WTC11 (cell line): ENCODE measurements around the gene NUF2. TPM values are rescaled to one million over a fixed set of nuclear protein-coding genes. Genes with fewer than 3 reads are reported as not detected.

Source experiments
- ATAC-seq: fragments of 200-7000 bp; cut with Tn5 transposase; 2 replicates; pipeline ENCODE4 v1.10.0; 2021; ENCODE audit warnings: mild to moderate bottlenecking, moderate library complexity
- CTCF ChIA-PET: fragments of 300-600 bp; sonication (Branson Sonifier 250); formaldehyde crosslinking; loops from one replicate; lab custom pipeline; 2021; ENCODE audit warnings: antibody characterized with exemption; lab: Charles Lee
- POLR2A ChIA-PET: fragments of 350-600 bp; sonication (Branson Sonifier 250); formaldehyde crosslinking; loops from one replicate; lab custom pipeline; 2021; ENCODE audit warnings: antibody characterized with exemption; lab: Charles Lee
- DNase-seq: peaks from one replicate; pipeline ENCODE4 v3.0.0; 2021; ENCODE audit warnings: low spot score
- H3K27ac Mint-ChIP-seq: 2 replicates; pipeline ENCODE4 v1.8.0; 2021; ENCODE audit warnings: mixed read lengths
- H3K27me3 Mint-ChIP-seq: 2 replicates; pipeline ENCODE4 v1.8.0; 2021; ENCODE audit warnings: low read depth, mild to moderate bottlenecking, moderate library complexity, mixed read lengths
- H3K36me3 Mint-ChIP-seq: 2 replicates; pipeline ENCODE4 v1.8.0; 2021; ENCODE audit warnings: mixed read lengths
- H3K4me1 Mint-ChIP-seq: 2 replicates; pipeline ENCODE4 v1.8.0; 2022; ENCODE audit warnings: mixed read lengths
- H3K4me3 Mint-ChIP-seq: 2 replicates; pipeline ENCODE4 v1.8.0; 2021; ENCODE audit warnings: mild to moderate bottlenecking, moderate library complexity, mixed read lengths
- H3K9me3 Mint-ChIP-seq: 2 replicates; pipeline ENCODE4 v1.8.0; 2021; ENCODE audit warnings: mixed read lengths
- CREB1 ChIP-seq: sonication (generic); formaldehyde crosslinking; IDR thresholded peaks from 2 replicates; pipeline ENCODE4 v1.8.0; 2023; ENCODE audit warnings: mild to moderate bottlenecking, missing genetic modification reagents
- CREM ChIP-seq: sonication (generic); formaldehyde crosslinking; IDR thresholded peaks from 2 replicates; pipeline ENCODE4 v1.8.1; 2022; ENCODE audit warnings: mild to moderate bottlenecking, missing genetic modification reagents, moderate library complexity
- FOXJ3 ChIP-seq: sonication (generic); formaldehyde crosslinking; IDR thresholded peaks from 2 replicates; pipeline ENCODE4 v1.9.0; 2021; ENCODE audit warnings: missing genetic modification reagents, mild to moderate bottlenecking, borderline replicate concordance
- FOXP1 ChIP-seq: sonication (generic); formaldehyde crosslinking; IDR thresholded peaks from 2 replicates; pipeline ENCODE4 v1.8.0; 2022; ENCODE audit warnings: missing genetic modification reagents, mild to moderate bottlenecking, moderate library complexity, borderline replicate concordance
- KAT7 ChIP-seq: sonication (generic); formaldehyde crosslinking; IDR thresholded peaks from 2 replicates; pipeline ENCODE4 v1.8.1; 2023; ENCODE audit warnings: missing genetic modification reagents, mild to moderate bottlenecking, borderline replicate concordance
- NR3C1 ChIP-seq: sonication (generic); formaldehyde crosslinking; conservative IDR thresholded peaks from 2 replicates; pipeline ENCODE4 v1.8.1; 2023; ENCODE audit warnings: low read depth, mild to moderate bottlenecking, missing genetic modification reagents
- OVOL2 ChIP-seq: fragments of 250-450 bp; sonication (Bioruptor Pico); IDR thresholded peaks from 2 replicates; pipeline ENCODE4 v1.9.0; 2021; ENCODE audit warnings: mild to moderate bottlenecking, borderline replicate concordance
- RORB ChIP-seq: fragments of 250-450 bp; sonication (Bioruptor Pico); IDR thresholded peaks from 2 replicates; pipeline ENCODE4 v1.9.0; 2021; ENCODE audit warnings: mild to moderate bottlenecking
- SP1 ChIP-seq: sonication (generic); formaldehyde crosslinking; conservative IDR thresholded peaks from 2 replicates; pipeline ENCODE4 v1.8.1; 2022; ENCODE audit warnings: missing genetic modification reagents
- TEAD4 ChIP-seq: sonication (generic); formaldehyde crosslinking; IDR thresholded peaks from 2 replicates; pipeline ENCODE4 v1.8.0; 2022; ENCODE audit warnings: mild to moderate bottlenecking, missing genetic modification reagents
- TP53 ChIP-seq: sonication (generic); formaldehyde crosslinking; IDR thresholded peaks from 2 replicates; pipeline ENCODE4 v1.8.1; 2023; ENCODE audit warnings: mild to moderate bottlenecking, missing genetic modification reagents
- ZNF138 ChIP-seq: sonication (generic); formaldehyde crosslinking; conservative IDR thresholded peaks from 2 replicates; pipeline ENCODE4 v1.8.1; 2022; ENCODE audit warnings: mild to moderate bottlenecking, moderate library complexity, missing genetic modification reagents
- ZNF317 ChIP-seq: sonication (generic); formaldehyde crosslinking; IDR thresholded peaks from 2 replicates; pipeline ENCODE4 v1.8.1; 2023; ENCODE audit warnings: low read depth, mild to moderate bottlenecking, moderate library complexity, missing genetic modification reagents, borderline replicate concordance
- total RNA-seq: library from RNA; stranded (reverse); gene quantifications from 3 replicates; pipeline ENCODE4 v1.2.3, GENCODE V29; 2021
- TF ChIP-seq, protein P1 (sequence below): sonication (generic); formaldehyde crosslinking; IDR thresholded peaks from 2 replicates; pipeline ENCODE4 v1.8.0; 2022; ENCODE audit warnings: mild to moderate bottlenecking, missing genetic modification reagents
- TF ChIP-seq, protein P2 (sequence below): sonication (generic); formaldehyde crosslinking; IDR thresholded peaks from 2 replicates; pipeline ENCODE4 v1.8.0; 2023; ENCODE audit warnings: missing genetic modification reagents, mild to moderate bottlenecking, borderline replicate concordance
- TF ChIP-seq, protein P3 (sequence below): fragments of 200-600 bp; IDR thresholded peaks from 2 replicates; pipeline ENCODE4 v1.8.0; 2022; ENCODE audit warnings: antibody characterized with exemption
- TF ChIP-seq, protein P4 (sequence below): sonication (generic); formaldehyde crosslinking; IDR thresholded peaks from 2 replicates; pipeline ENCODE4 v1.8.0; 2023; ENCODE audit warnings: missing genetic modification reagents
- TF ChIP-seq, protein P5 (sequence below): sonication (generic); formaldehyde crosslinking; IDR thresholded peaks from 2 replicates; pipeline ENCODE4 v1.8.1; 2023; ENCODE audit warnings: mild to moderate bottlenecking, missing genetic modification reagents, moderate library complexity
- TF ChIP-seq, protein P6 (sequence below): sonication (generic); formaldehyde crosslinking; IDR thresholded peaks from 2 replicates; pipeline ENCODE4 v1.8.0; 2022; ENCODE audit warnings: mild to moderate bottlenecking, missing genetic modification reagents
- TF ChIP-seq, protein P7 (sequence below): sonication (generic); formaldehyde crosslinking; conservative IDR thresholded peaks from 2 replicates; pipeline ENCODE4 v1.8.1; 2023; ENCODE audit warnings: mild to moderate bottlenecking, low read depth, missing genetic modification reagents, moderate library complexity

NUF2 gene
- total RNA-seq, 1 experiment from 2014 or later: 32.9 TPM

DNA sequence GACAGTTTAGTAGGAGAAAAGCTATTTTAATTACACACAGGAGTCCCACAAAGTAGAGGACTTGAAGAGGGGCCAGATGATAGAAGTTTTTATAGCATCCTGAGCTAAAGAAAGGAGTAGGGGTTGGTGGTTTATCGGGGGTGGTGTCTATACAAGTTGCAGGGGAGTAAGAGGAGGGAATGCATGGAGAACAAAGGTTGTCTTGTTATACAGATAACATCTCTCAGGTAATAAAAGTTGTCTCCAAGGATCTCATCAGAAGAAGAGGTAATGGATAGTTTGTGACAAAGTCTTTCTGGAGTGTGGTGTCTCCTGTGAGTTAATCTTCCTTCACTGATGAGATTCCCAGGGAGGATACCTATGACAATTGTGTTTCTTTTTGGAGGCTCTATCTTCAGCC is 23.4 kb upstream of the NUF2 start:
- peak; percentile 20; the same call in 1 of the 2 replicates for ATAC-seq
- H3K4me1 Mint-ChIP-seq: peaks cover 24% of the 10 kb centered on the region
- CTCF ChIA-PET: no interaction called here
- H3K36me3 Mint-ChIP-seq: peaks cover 19% of the 10 kb centered on the region
- DNase-seq: no peak
- POLR2A ChIA-PET: no interaction called here
- no peak overlapping the region for H3K4me3 Mint-ChIP-seq
- TF ChIP-seq TEAD4 (CRISPR knock-in tag): no peak
- no peak for TF ChIP-seq CREB1 (CRISPR knock-in tag)
- TF ChIP-seq, protein P1, sequence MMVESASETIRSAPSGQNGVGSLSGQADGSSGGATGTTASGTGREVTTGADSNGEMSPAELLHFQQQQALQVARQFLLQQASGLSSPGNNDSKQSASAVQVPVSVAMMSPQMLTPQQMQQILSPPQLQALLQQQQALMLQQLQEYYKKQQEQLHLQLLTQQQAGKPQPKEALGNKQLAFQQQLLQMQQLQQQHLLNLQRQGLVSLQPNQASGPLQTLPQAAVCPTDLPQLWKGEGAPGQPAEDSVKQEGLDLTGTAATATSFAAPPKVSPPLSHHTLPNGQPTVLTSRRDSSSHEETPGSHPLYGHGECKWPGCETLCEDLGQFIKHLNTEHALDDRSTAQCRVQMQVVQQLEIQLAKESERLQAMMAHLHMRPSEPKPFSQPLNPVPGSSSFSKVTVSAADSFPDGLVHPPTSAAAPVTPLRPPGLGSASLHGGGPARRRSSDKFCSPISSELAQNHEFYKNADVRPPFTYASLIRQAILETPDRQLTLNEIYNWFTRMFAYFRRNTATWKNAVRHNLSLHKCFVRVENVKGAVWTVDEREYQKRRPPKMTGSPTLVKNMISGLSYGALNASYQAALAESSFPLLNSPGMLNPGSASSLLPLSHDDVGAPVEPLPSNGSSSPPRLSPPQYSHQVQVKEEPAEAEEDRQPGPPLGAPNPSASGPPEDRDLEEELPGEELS (CRISPR knock-in tag): no peak
- TF ChIP-seq, protein P2, sequence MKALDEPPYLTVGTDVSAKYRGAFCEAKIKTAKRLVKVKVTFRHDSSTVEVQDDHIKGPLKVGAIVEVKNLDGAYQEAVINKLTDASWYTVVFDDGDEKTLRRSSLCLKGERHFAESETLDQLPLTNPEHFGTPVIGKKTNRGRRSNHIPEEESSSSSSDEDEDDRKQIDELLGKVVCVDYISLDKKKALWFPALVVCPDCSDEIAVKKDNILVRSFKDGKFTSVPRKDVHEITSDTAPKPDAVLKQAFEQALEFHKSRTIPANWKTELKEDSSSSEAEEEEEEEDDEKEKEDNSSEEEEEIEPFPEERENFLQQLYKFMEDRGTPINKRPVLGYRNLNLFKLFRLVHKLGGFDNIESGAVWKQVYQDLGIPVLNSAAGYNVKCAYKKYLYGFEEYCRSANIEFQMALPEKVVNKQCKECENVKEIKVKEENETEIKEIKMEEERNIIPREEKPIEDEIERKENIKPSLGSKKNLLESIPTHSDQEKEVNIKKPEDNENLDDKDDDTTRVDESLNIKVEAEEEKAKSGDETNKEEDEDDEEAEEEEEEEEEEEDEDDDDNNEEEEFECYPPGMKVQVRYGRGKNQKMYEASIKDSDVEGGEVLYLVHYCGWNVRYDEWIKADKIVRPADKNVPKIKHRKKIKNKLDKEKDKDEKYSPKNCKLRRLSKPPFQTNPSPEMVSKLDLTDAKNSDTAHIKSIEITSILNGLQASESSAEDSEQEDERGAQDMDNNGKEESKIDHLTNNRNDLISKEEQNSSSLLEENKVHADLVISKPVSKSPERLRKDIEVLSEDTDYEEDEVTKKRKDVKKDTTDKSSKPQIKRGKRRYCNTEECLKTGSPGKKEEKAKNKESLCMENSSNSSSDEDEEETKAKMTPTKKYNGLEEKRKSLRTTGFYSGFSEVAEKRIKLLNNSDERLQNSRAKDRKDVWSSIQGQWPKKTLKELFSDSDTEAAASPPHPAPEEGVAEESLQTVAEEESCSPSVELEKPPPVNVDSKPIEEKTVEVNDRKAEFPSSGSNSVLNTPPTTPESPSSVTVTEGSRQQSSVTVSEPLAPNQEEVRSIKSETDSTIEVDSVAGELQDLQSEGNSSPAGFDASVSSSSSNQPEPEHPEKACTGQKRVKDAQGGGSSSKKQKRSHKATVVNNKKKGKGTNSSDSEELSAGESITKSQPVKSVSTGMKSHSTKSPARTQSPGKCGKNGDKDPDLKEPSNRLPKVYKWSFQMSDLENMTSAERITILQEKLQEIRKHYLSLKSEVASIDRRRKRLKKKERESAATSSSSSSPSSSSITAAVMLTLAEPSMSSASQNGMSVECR: no peak
- no peak for TF ChIP-seq FOXP1
- TF ChIP-seq, protein P3, sequence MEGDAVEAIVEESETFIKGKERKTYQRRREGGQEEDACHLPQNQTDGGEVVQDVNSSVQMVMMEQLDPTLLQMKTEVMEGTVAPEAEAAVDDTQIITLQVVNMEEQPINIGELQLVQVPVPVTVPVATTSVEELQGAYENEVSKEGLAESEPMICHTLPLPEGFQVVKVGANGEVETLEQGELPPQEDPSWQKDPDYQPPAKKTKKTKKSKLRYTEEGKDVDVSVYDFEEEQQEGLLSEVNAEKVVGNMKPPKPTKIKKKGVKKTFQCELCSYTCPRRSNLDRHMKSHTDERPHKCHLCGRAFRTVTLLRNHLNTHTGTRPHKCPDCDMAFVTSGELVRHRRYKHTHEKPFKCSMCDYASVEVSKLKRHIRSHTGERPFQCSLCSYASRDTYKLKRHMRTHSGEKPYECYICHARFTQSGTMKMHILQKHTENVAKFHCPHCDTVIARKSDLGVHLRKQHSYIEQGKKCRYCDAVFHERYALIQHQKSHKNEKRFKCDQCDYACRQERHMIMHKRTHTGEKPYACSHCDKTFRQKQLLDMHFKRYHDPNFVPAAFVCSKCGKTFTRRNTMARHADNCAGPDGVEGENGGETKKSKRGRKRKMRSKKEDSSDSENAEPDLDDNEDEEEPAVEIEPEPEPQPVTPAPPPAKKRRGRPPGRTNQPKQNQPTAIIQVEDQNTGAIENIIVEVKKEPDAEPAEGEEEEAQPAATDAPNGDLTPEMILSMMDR: no peak
- TF ChIP-seq NR3C1 (CRISPR knock-in tag): no peak
- no peak for TF ChIP-seq SP1 (CRISPR knock-in tag)
- no peak for TF ChIP-seq TP53 (CRISPR knock-in tag)
- TF ChIP-seq ZNF317 (CRISPR knock-in tag): no peak
- H3K27ac Mint-ChIP-seq: no peak overlapping the region
- peaks cover 9% of the 10 kb centered on the region; the same call in 1 of the 2 replicates for H3K9me3 Mint-ChIP-seq
- no peaks in the 10 kb centered on the region for H3K27me3 Mint-ChIP-seq

DNA sequence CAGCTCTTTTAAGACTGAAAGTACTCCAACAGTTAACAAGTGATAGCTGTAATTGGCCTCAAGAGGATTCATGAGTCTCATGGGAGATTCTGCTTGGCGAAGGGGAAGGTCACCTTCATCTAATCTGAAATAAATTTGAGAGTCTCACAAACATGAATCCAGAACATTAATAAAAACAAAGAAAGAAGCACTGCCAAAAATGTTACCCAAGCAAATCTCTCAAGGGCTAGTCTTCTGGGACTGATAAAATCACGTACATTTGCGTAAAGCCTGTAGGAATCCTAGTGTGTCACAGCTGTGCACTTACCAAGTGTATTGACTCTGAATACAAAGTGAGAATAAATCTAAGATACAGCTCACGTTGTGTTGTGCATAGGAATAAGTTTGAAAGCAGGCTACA is 21.2 kb upstream of the NUF2 start:
- Mint-ChIP-seq H3K4me3 (no peak overlapping the region), H3K4me1 (peaks cover 21% of the 10 kb centered on the region), H3K36me3 (peaks cover 11% of the 10 kb centered on the region; the same call in 1 of the 2 replicates), H3K9me3 (0 out of 2 replicates have a peak, but pooled peaks cover 3% of the 10 kb centered on the region), H3K27me3 (no peaks in the 10 kb centered on the region), H3K27ac (no peak overlapping the region; the same call in 1 of the 2 replicates)
- ChIA-PET CTCF (no interaction called here), POLR2A (no interaction called here)
- DNase-seq (no peak), ATAC-seq (no peak)
- TF ChIP-seq, protein P4, sequence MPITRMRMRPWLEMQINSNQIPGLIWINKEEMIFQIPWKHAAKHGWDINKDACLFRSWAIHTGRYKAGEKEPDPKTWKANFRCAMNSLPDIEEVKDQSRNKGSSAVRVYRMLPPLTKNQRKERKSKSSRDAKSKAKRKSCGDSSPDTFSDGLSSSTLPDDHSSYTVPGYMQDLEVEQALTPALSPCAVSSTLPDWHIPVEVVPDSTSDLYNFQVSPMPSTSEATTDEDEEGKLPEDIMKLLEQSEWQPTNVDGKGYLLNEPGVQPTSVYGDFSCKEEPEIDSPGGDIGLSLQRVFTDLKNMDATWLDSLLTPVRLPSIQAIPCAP (CRISPR knock-in tag): no peak
- no peak for TF ChIP-seq RORB (CRISPR knock-in tag)
- no peak for TF ChIP-seq FOXP1
- no peak for TF ChIP-seq ZNF138
- TF ChIP-seq, protein P5, sequence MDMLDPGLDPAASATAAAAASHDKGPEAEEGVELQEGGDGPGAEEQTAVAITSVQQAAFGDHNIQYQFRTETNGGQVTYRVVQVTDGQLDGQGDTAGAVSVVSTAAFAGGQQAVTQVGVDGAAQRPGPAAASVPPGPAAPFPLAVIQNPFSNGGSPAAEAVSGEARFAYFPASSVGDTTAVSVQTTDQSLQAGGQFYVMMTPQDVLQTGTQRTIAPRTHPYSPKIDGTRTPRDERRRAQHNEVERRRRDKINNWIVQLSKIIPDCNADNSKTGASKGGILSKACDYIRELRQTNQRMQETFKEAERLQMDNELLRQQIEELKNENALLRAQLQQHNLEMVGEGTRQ (CRISPR knock-in tag): no peak
- TF ChIP-seq, protein P6, sequence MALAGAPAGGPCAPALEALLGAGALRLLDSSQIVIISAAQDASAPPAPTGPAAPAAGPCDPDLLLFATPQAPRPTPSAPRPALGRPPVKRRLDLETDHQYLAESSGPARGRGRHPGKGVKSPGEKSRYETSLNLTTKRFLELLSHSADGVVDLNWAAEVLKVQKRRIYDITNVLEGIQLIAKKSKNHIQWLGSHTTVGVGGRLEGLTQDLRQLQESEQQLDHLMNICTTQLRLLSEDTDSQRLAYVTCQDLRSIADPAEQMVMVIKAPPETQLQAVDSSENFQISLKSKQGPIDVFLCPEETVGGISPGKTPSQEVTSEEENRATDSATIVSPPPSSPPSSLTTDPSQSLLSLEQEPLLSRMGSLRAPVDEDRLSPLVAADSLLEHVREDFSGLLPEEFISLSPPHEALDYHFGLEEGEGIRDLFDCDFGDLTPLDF: no peak
- TF ChIP-seq, protein P7, sequence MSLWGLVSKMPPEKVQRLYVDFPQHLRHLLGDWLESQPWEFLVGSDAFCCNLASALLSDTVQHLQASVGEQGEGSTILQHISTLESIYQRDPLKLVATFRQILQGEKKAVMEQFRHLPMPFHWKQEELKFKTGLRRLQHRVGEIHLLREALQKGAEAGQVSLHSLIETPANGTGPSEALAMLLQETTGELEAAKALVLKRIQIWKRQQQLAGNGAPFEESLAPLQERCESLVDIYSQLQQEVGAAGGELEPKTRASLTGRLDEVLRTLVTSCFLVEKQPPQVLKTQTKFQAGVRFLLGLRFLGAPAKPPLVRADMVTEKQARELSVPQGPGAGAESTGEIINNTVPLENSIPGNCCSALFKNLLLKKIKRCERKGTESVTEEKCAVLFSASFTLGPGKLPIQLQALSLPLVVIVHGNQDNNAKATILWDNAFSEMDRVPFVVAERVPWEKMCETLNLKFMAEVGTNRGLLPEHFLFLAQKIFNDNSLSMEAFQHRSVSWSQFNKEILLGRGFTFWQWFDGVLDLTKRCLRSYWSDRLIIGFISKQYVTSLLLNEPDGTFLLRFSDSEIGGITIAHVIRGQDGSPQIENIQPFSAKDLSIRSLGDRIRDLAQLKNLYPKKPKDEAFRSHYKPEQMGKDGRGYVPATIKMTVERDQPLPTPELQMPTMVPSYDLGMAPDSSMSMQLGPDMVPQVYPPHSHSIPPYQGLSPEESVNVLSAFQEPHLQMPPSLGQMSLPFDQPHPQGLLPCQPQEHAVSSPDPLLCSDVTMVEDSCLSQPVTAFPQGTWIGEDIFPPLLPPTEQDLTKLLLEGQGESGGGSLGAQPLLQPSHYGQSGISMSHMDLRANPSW (CRISPR knock-in tag): no peak
- no peak for TF ChIP-seq CREM
- TF ChIP-seq OVOL2: no peak
- no peak for TF ChIP-seq KAT7
- TF ChIP-seq FOXJ3 (CRISPR knock-in tag): no peak
